Gastroesophageal sphincter (tissue), 3 donors: ENCODE results near the gene MYCBP.

Experiments used
- POLR2A ChIP-seq, 2 donors: fragments of 450-650 bp; IDR thresholded peaks; one replicate each; pipeline ENCODE4 v1.6.1; 2017; ENCODE audit warnings: antibody characterized with exemption in 2 of 2, mild to moderate bottlenecking in 2 of 2, moderate library complexity in 1 of 2
- POLR2AphosphoS5 ChIP-seq: sonication (generic); formaldehyde crosslinking; IDR thresholded peaks from one replicate; pipeline ENCODE4 v1.6.1; 2017; ENCODE audit warnings: antibody characterized with exemption
- TF ChIP-seq, protein P1 (sequence below), 4 experiments: fragments of 200-600 bp in 2 of 4; fragments of 450-650 bp in 2 of 4; sonication (generic) in 1 of 4; IDR thresholded peaks; one replicate each; pipeline ENCODE4 v1.5.1; 2017 to 2019; ENCODE audit warnings: antibody characterized with exemption in 4 of 4, mild to moderate bottlenecking in 2 of 4, moderate library complexity in 2 of 4

DNA sequence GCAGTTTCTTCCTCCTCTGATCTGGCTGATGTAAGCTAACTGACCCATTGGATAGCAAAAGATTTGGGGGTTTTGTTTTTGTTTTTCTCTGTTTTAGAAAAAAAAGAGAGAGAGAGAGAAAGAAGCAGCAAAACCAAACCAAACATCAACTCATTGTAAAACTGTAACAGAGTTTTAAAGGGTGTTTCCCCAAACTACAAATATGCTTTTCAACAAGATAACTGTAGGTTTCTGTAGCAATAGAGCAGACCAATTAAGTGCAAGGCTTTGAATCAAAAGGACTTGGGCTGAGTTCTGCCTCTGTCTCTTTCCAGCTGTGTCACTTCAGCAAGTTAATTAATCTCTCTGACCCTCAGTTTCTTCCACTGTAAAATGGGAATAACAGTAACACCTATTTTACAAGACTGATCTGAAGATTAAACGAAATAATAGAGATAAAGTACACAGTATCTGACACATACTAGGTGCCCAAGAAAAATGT, 58.1 kb downstream of the MYCBP start:
- TF ChIP-seq, protein P1, sequence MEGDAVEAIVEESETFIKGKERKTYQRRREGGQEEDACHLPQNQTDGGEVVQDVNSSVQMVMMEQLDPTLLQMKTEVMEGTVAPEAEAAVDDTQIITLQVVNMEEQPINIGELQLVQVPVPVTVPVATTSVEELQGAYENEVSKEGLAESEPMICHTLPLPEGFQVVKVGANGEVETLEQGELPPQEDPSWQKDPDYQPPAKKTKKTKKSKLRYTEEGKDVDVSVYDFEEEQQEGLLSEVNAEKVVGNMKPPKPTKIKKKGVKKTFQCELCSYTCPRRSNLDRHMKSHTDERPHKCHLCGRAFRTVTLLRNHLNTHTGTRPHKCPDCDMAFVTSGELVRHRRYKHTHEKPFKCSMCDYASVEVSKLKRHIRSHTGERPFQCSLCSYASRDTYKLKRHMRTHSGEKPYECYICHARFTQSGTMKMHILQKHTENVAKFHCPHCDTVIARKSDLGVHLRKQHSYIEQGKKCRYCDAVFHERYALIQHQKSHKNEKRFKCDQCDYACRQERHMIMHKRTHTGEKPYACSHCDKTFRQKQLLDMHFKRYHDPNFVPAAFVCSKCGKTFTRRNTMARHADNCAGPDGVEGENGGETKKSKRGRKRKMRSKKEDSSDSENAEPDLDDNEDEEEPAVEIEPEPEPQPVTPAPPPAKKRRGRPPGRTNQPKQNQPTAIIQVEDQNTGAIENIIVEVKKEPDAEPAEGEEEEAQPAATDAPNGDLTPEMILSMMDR (IDR thresholded peaks at IDR 0.05), result no peak
- TF ChIP-seq POLR2A (IDR thresholded peaks at IDR 0.05) (no peak), POLR2AphosphoS5 (no peak)
